ENCODE data around the gene TEAD2.
"Not testable (repeated sequence)": the region's sequence is repeated elsewhere in the genome, so short reads cannot be mapped to it uniquely, and the experiment has no call there.

TEAD2 gene

GRCh38 chr19:49380391-49380790 is 18.2 kb upstream of the TEAD2 start:
- DNase-seq (ENCODE audit: low read depth): no peak
- TF ChIP-seq MAX (IDR thresholded peaks at IDR 0.05; ENCODE audit: low read depth, low read length) (no peak), MYC (IDR thresholded peaks at IDR 0.05; ENCODE audit: low read depth, low read length) (no peak), CTCF (IDR thresholded peaks at IDR 0.05; ENCODE audit: low read depth, low read length) (no peak), POLR2A (IDR thresholded peaks at IDR 0.05; ENCODE audit: extremely low read depth, insufficient read length) (no peak)
- no peak overlapping the region for H3K4me3 ChIP-seq (ENCODE audit: low read depth, low read length)

- DNase-seq (ENCODE audit: low read depth): no peak
- no peak for TF ChIP-seq MAX (IDR thresholded peaks at IDR 0.05; ENCODE audit: low read depth, low read length)
- TF ChIP-seq CTCF (IDR thresholded peaks at IDR 0.05; ENCODE audit: low read depth, low read length): no peak
- TF ChIP-seq MYC (IDR thresholded peaks at IDR 0.05; ENCODE audit: low read depth, low read length): no peak
- no peak for TF ChIP-seq POLR2A (IDR thresholded peaks at IDR 0.05; ENCODE audit: extremely low read depth, insufficient read length)
- H3K4me3 ChIP-seq (ENCODE audit: low read depth, low read length): no peak overlapping the region
Measured at GRCh38 chr19:49378512-49378911, 16.3 kb upstream of the TEAD2 start.

- no peak for TF ChIP-seq POLR2A (IDR thresholded peaks at IDR 0.05; ENCODE audit: extremely low read depth, insufficient read length)
- TF ChIP-seq CTCF (IDR thresholded peaks at IDR 0.05; ENCODE audit: low read depth, low read length): no peak
- TF ChIP-seq MYC (IDR thresholded peaks at IDR 0.05; ENCODE audit: low read depth, low read length): no peak
- no peak for TF ChIP-seq MAX (IDR thresholded peaks at IDR 0.05; ENCODE audit: low read depth, low read length)
- no peak for DNase-seq (ENCODE audit: low read depth)
- no peak overlapping the region for H3K4me3 ChIP-seq (ENCODE audit: low read depth, low read length)
Measured at GRCh38 chr19:49374665-49375434, 12.6 kb upstream of the TEAD2 start.

GRCh38 chr19:49373174-49373573 is 11.0 kb upstream of the TEAD2 start:
- not testable (repeated sequence) for H3K4me3 ChIP-seq (ENCODE audit: low read depth, low read length); DNase-seq (ENCODE audit: low read depth)

- no peak overlapping the region for H3K4me3 ChIP-seq (ENCODE audit: low read depth, low read length)
- TF ChIP-seq MAX (IDR thresholded peaks at IDR 0.05; ENCODE audit: low read depth, low read length) (no peak), POLR2A (IDR thresholded peaks at IDR 0.05; ENCODE audit: extremely low read depth, insufficient read length) (no peak), CTCF (IDR thresholded peaks at IDR 0.05; ENCODE audit: low read depth, low read length) (no peak), MYC (IDR thresholded peaks at IDR 0.05; ENCODE audit: low read depth, low read length) (no peak)
- DNase-seq (ENCODE audit: low read depth): no peak
Measured at GRCh38 chr19:49371184-49371583, 9.0 kb upstream of the TEAD2 start.

GRCh38 chr19:49368711-49369358 is 6.6 kb upstream of the TEAD2 start:
- DNase-seq (ENCODE audit: low read depth): peak; percentile 45
- no peak overlapping the region for H3K4me3 ChIP-seq (ENCODE audit: low read depth, low read length)
- no peak for TF ChIP-seq MYC (IDR thresholded peaks at IDR 0.05; ENCODE audit: low read depth, low read length)
- TF ChIP-seq POLR2A (IDR thresholded peaks at IDR 0.05; ENCODE audit: extremely low read depth, insufficient read length): no peak
- TF ChIP-seq MAX (IDR thresholded peaks at IDR 0.05; ENCODE audit: low read depth, low read length): no peak
- no peak for TF ChIP-seq CTCF (IDR thresholded peaks at IDR 0.05; ENCODE audit: low read depth, low read length)
